Kidney (tissue), 22 donors: ENCODE data around the gene ANKRD23. TPM values are rescaled to one million over a fixed set of nuclear protein-coding genes. Genes with fewer than 3 reads are reported as not detected.

Experiments used
- DNase-seq, 5 donors: peaks; one replicate each; pipeline ENCODE4 v3.0.0-alpha.2; 2013 to 2020
- FAIRE-seq: peaks from 2 replicates; lab custom pipeline; 2012; peaks lifted over from hg19 to GRCh38; lab: Jason Lieb, UNC
- H3K27ac ChIP-seq, 2 donors: one replicate each; pipeline ENCODE4 v1.7.0; 2013; ENCODE audit warnings: low read depth in 2 of 2, low read length in 2 of 2, inconsistent platforms in 1 of 2
- H3K27me3 ChIP-seq: one replicate; pipeline ENCODE4 v1.7.1; 2013; ENCODE audit warnings: low read length, inconsistent platforms; ENCODE audit not compliant: control insufficient read depth, insufficient read depth
- H3K36me3 ChIP-seq, 3 donors: one replicate each; pipeline versions ENCODE4 v1.7.0 to v1.7.1; 2013; ENCODE audit warnings: low read length in 3 of 3, control low read depth in 1 of 3, inconsistent platforms in 1 of 3; ENCODE audit not compliant: insufficient read depth in 3 of 3, control insufficient read depth in 2 of 3
- H3K4me1 ChIP-seq, 3 donors: one replicate each; pipeline versions ENCODE4 v1.7.0 to v1.7.1; 2013; ENCODE audit warnings: low read length in 3 of 3, inconsistent platforms in 1 of 3, low read depth in 1 of 3; ENCODE audit not compliant: control insufficient read depth in 2 of 3, insufficient read depth in 2 of 3
- H3K4me3 ChIP-seq, 3 donors: one replicate each; pipeline versions ENCODE4 v1.7.0 to v1.8.1; 2013; ENCODE audit warnings: low read length in 3 of 3, control low read depth in 1 of 3, inconsistent platforms in 1 of 3
- H3K9ac ChIP-seq, 3 donors: one replicate each; pipeline versions ENCODE4 v1.7.0 to v1.7.1; 2013; ENCODE audit warnings: low read length in 3 of 3, control low read depth in 1 of 3, inconsistent platforms in 1 of 3
- H3K9me3 ChIP-seq, 3 donors: one replicate each; pipeline versions ENCODE4 v1.7.0 to v1.7.1; 2013; ENCODE audit warnings: low read length in 3 of 3, control low read depth in 1 of 3, inconsistent platforms in 1 of 3; ENCODE audit not compliant: control insufficient read depth in 2 of 3, insufficient read depth in 1 of 3
- CTCF ChIP-seq: IDR thresholded peaks from 3 replicates; pipeline ENCODE4 v1.5.1; 2012; ENCODE audit warnings: mild to moderate bottlenecking, moderate library complexity, borderline replicate concordance; ENCODE audit not compliant: insufficient read depth; ENCODE audit errors: extremely low read depth
- intact Hi-C: fragments of 100-400 bp; cut with DNase I; formaldehyde crosslinking; loops from one replicate; pipeline ENCODE4 v1.11.1; 2022
- long read RNA-seq, 10 donors: library from polyadenylated mRNA in 1 of 10; unstranded in 1 of 10; transcript quantifications; one replicate each; pipeline ENCODE4 v2.0.0 and lab custom pipeline, GENCODE V29; 2021 to 2026
- polyA plus RNA-seq: library from polyadenylated mRNA; stranded (reverse); fragments of 350-450 nt; fragmentation: Illumina TruSeq; extraction: RNeasy Lipid Tissue Mini Kit (QIAGEN cat#74804); gene quantifications from one replicate; pipeline ENCODE4 v1.2.3, GENCODE V29; 2014; ENCODE audit warnings: low read depth, low replicate concordance; ENCODE audit not compliant: insufficient read depth
- total RNA-seq: library from RNA; stranded (reverse); fragmentation: NEBNext Ultra II Directional; extraction: Animal tissue kit (Norgen Biotek cat#: 25700); gene quantifications from one replicate; pipeline ENCODE4 v1.2.1, GENCODE V29; 2021
- donor health status: control.
- donor health status: control.
- donor health status: control.
- donor health status: control.
- donor health status: control.
- donor health status: DM: yes; HTN: yes; CAD: no.
- donor health status: Normal renal cell carcinoma (clear cell type).

ANKRD23 gene
- total RNA-seq (4.0 TPM), polyA plus RNA-seq (1.6 TPM)
- long read RNA-seq, donor 1: 0 reads
- long read RNA-seq, donor 2: 0 reads
- long read RNA-seq, donor 3: 0 reads
- long read RNA-seq, donor 4: 0 reads
- long read RNA-seq, donor 5: 0 reads
- long read RNA-seq, donor 6: 0 reads
- long read RNA-seq, donor 7, partial matches to known transcripts: 1 of 10 reads
- long read RNA-seq, donor 7, other reads (novel, unspliced or antisense): 9 of 10 reads
- long read RNA-seq, donor 8: 0 reads
- long read RNA-seq, donor 9: 0 reads
- long read RNA-seq, donor 10: 0 reads

GRCh38 chr2:96843538-96844268 is at the start of gene ANKRD23:
TSS of gene ANKRD23 (minus strand) at chr2:96844021. CDS start at chr2:96843992, 29 bp downstream.
- Histone ChIP-seq H3K9ac (no peak within 1 kb of the TSS), H3K9me3 (no peaks in the 10 kb centered on the region), H3K4me3 (no peak within 1 kb of the TSS), H3K4me1 (peaks cover 0 to 6% (median 0%) of the 10 kb centered on the region in 3 donors), H3K27me3 (no peaks in the 10 kb centered on the region), H3K27ac (no peak within 1 kb of the TSS), H3K36me3 (peaks cover 0 to 12% (median 8%) of the 10 kb centered on the region in 3 donors)
- DNase-seq (no peak), FAIRE-seq (no peak)
- no peak for TF ChIP-seq CTCF
- intact Hi-C loops: no loop called here

GRCh38 chr2:96891591-96892333 is 47.9 kb upstream of the ANKRD23 start:
- no peaks in the 10 kb centered on the region for H3K9me3 ChIP-seq
- no peaks in the 10 kb centered on the region for H3K27me3 ChIP-seq
- no peak overlapping the region for H3K27ac ChIP-seq
- no peaks in the 10 kb centered on the region for H3K36me3 ChIP-seq
- H3K9ac ChIP-seq: no peak overlapping the region
- peaks cover 0 to 28% (median 6%) of the 10 kb centered on the region in 3 donors for H3K4me1 ChIP-seq
- TF ChIP-seq CTCF: no peak
- FAIRE-seq (no peak), DNase-seq (peak in 2 of 5 donors; percentile 62 to 80)
- intact Hi-C loops: no loop called here
- no peak overlapping the region for H3K4me3 ChIP-seq

GRCh38 chr2:96890726-96891385 is 47.0 kb upstream of the ANKRD23 start:
- Histone ChIP-seq H3K27me3 (no peaks in the 10 kb centered on the region), H3K9me3 (no peaks in the 10 kb centered on the region), H3K36me3 (no peaks in the 10 kb centered on the region), H3K4me1 (peaks cover 0 to 28% (median 6%) of the 10 kb centered on the region in 3 donors), H3K27ac (no peak overlapping the region), H3K9ac (no peak overlapping the region), H3K4me3 (no peak overlapping the region)
- TF ChIP-seq CTCF: no peak
- no peak for FAIRE-seq
- intact Hi-C loops: no loop called here
- DNase-seq: no peak
